HG03571 (cell line): ENCODE data around the gene ZNF213.
"Not testable (repeated sequence)": the region's sequence is repeated elsewhere in the genome, so short reads cannot be mapped to it uniquely, and the experiment has no call there.

Source experiments
- ATAC-seq: cut with Tn5 transposase; IDR thresholded peaks from one replicate; pipeline ENCODE4 v1.9.1; 2021; ENCODE audit not compliant: unreplicated experiment

The ZNF213 gene

GRCh38 chr16:3123986-3124886 lies 10.6 kb upstream of the ZNF213 start:
- peak; percentile 81 for ATAC-seq

- no peak for ATAC-seq
These were observed 7.1 kb upstream of the ZNF213 start for GRCh38 chr16:3127745-3128144.

- peak; percentile 43 for ATAC-seq
These were observed 5.4 kb upstream of the ZNF213 start for GRCh38 chr16:3129137-3130131.

- ATAC-seq: no peak
These were observed 3.0 kb upstream of the ZNF213 start for GRCh38 chr16:3131755-3132377.

GRCh38 chr16:3133844-3134243 lies 985 bp upstream of the ZNF213 start:
- no peak for ATAC-seq

GRCh38 chr16:3135126-3135715 lies 392 bp downstream of the ZNF213 start:
- no peak for ATAC-seq

- no peak for ATAC-seq
These were observed 2.4 kb downstream of the ZNF213 start for GRCh38 chr16:3137267-3137666.

- ATAC-seq: no peak
These were observed 3.5 kb downstream of the ZNF213 start for GRCh38 chr16:3138342-3138741.

GRCh38 chr16:3138823-3139426 lies 4.1 kb downstream of the ZNF213 start:
- ATAC-seq: no peak

- ATAC-seq: not testable (repeated sequence)
These were observed 4.7 kb downstream of the ZNF213 start for GRCh38 chr16:3139561-3139960.

- no peak for ATAC-seq
These were observed 6.0 kb downstream of the ZNF213 start for GRCh38 chr16:3140603-3141427.

GRCh38 chr16:3141781-3142311 lies 7.0 kb downstream of the ZNF213 start:
- ATAC-seq: no peak

- no peak for ATAC-seq
These were observed 7.5 kb downstream of the ZNF213 start for GRCh38 chr16:3142327-3142726.

- ATAC-seq: no peak
These were observed 7.9 kb downstream of the ZNF213 start for GRCh38 chr16:3142770-3143169.

- ATAC-seq: no peak
These were observed 8.4 kb downstream of the ZNF213 start for GRCh38 chr16:3143189-3143588.

GRCh38 chr16:3143598-3144320 lies 8.9 kb downstream of the ZNF213 start:
- no peak for ATAC-seq

- no peak for ATAC-seq
These were observed 9.6 kb downstream of the ZNF213 start for GRCh38 chr16:3144321-3144983.

GRCh38 chr16:3145151-3145550 lies 10.3 kb downstream of the ZNF213 start:
- ATAC-seq: no peak
